Measurements from ENCODE around the gene HARBI1. TPM values are rescaled to one million over a fixed set of nuclear protein-coding genes. Genes with fewer than 3 reads are reported as not detected.

The HARBI1 gene
- total RNA-seq, 1 experiment from 2014 or later, result 6.3 TPM

DNA sequence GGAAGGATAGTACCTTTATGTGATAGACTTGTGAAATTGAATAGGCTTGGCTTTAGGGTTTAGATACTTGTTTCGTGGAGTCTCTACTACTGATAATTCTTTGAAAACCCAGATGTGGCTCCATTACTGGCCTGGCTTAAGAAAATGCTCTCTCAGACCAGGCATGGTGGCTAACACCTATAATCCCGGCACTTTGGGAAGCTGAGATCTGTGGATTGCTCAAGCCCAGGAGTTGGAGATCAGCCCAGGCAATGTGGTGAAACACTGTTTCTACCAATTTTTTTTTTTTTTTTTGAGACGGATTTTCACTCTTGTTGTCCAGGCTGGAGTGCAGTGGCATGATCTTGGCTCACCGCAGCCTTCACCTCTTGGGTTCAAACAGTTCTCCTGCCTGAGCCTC, 41.2 kb upstream of the HARBI1 start:
- Histone ChIP-seq H3K9me3 (ENCODE audit: control insufficient read depth, low read depth, low read length) (no peaks in the 10 kb centered on the region), H3K27me3 (ENCODE audit: insufficient read depth, low read length) (no peaks in the 10 kb centered on the region), H3K56ac (ENCODE audit: insufficient read length, low read depth, low read length) (no peak overlapping the region), H3K27ac (ENCODE audit: insufficient read length, low read depth, low read length) (no peak overlapping the region), H3K4ac (ENCODE audit: low read depth, low read length) (no peak overlapping the region), H3K79me1 (ENCODE audit: insufficient read depth, low read depth, low read length, poor library complexity, severe bottlenecking) (no peaks in the 10 kb centered on the region), H3K79me2 (ENCODE audit: insufficient read depth, low read length) (no peaks in the 10 kb centered on the region), H4K5ac (ENCODE audit: insufficient read length, low read depth, low read length) (no peak overlapping the region), H2BK120ac (ENCODE audit: low read depth, low read length, poor library complexity, severe bottlenecking) (no peak overlapping the region), H2AFZ (ENCODE audit: low read length) (no peak overlapping the region), H2BK12ac (ENCODE audit: insufficient read length, low read depth, low read length) (no peak overlapping the region), H4K20me1 (ENCODE audit: control insufficient read depth, insufficient read depth, insufficient read length) (no peaks in the 10 kb centered on the region), H3K9ac (ENCODE audit: extremely low read depth, insufficient read length, low read length) (no peak overlapping the region), H2BK20ac (ENCODE audit: low read depth, low read length, poor library complexity, severe bottlenecking) (no peak overlapping the region), H4K8ac (replicated peaks; ENCODE audit: insufficient read length, low read depth, low read length) (no peak overlapping the region), H3K18ac (ENCODE audit: insufficient read length, low read depth, low read length) (no peak overlapping the region), H4K91ac (ENCODE audit: insufficient read length, low read depth, low read length) (no peak overlapping the region), H2BK5ac (ENCODE audit: insufficient read length, low read length) (no peak overlapping the region), H2AK5ac (ENCODE audit: insufficient read length, low read length) (no peak overlapping the region), H3K23ac (ENCODE audit: insufficient read length, low read depth, low read length) (no peak overlapping the region), H3K4me2 (ENCODE audit: insufficient read depth, insufficient read length, low read length) (no peak overlapping the region), H3K23me2 (ENCODE audit: insufficient read length, low read depth, low read length, poor library complexity, severe bottlenecking) (no peaks in the 10 kb centered on the region), H3K4me1 (ENCODE audit: insufficient read depth, low read length) (no peaks in the 10 kb centered on the region), H2BK15ac (ENCODE audit: low read depth, low read length) (no peak overlapping the region), H3T11ph (ENCODE audit: low read length) (no peak overlapping the region), H3K14ac (ENCODE audit: insufficient read depth, low read length) (no peak overlapping the region)
- no CpG with 5 or more reads among the region's 4 CpGs for WGBS (ENCODE audit: extremely low coverage, insufficient read length, low lambda C conversion rate)
- TF ChIP-seq, protein P1, sequence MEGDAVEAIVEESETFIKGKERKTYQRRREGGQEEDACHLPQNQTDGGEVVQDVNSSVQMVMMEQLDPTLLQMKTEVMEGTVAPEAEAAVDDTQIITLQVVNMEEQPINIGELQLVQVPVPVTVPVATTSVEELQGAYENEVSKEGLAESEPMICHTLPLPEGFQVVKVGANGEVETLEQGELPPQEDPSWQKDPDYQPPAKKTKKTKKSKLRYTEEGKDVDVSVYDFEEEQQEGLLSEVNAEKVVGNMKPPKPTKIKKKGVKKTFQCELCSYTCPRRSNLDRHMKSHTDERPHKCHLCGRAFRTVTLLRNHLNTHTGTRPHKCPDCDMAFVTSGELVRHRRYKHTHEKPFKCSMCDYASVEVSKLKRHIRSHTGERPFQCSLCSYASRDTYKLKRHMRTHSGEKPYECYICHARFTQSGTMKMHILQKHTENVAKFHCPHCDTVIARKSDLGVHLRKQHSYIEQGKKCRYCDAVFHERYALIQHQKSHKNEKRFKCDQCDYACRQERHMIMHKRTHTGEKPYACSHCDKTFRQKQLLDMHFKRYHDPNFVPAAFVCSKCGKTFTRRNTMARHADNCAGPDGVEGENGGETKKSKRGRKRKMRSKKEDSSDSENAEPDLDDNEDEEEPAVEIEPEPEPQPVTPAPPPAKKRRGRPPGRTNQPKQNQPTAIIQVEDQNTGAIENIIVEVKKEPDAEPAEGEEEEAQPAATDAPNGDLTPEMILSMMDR (conservative IDR thresholded peaks at IDR 0.05), result no peak
- Mint-ChIP-seq H3K4me1 (no peaks in the 10 kb centered on the region), H3K27me3 (ENCODE audit: low read depth) (no peaks in the 10 kb centered on the region), H3K4me3 (no peak overlapping the region), H3K27ac (peak overlapping the region in 1 of 3 experiments; percentile 85; a peak in 1 of 7 replicates), H3K36me3 (ENCODE audit: insufficient read depth in 1 of 3, low read depth in 3 of 3) (peaks cover 17 to 68% (median 60%) of the 10 kb centered on the region in 3 experiments; a peak in 6 of 7 replicates), H3K9me3 (no peaks in the 10 kb centered on the region)
- DNase-seq, result no peak
